Islet of Langerhans (tissue), 1 donor: ENCODE data around the gene NTSR1.

Experiments used
- FAIRE-seq: peaks from one replicate; lab custom pipeline; 2011; peaks lifted over from hg19 to GRCh38; lab: Jason Lieb, UNC

The NTSR1 gene

DNA sequence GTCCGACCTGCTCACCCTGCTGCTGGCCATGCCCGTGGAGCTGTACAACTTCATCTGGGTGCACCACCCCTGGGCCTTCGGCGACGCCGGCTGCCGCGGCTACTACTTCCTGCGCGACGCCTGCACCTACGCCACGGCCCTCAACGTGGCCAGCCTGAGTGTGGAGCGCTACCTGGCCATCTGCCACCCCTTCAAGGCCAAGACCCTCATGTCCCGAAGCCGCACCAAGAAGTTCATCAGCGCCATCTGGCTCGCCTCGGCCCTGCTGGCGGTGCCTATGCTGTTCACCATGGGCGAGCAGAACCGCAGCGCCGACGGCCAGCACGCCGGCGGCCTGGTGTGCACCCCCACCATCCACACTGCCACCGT is 885 bp downstream of the NTSR1 start:
- no peak for FAIRE-seq

GRCh38 chr20:62710221-62710885 is 1.7 kb downstream of the NTSR1 start:
- FAIRE-seq, result no peak

DNA sequence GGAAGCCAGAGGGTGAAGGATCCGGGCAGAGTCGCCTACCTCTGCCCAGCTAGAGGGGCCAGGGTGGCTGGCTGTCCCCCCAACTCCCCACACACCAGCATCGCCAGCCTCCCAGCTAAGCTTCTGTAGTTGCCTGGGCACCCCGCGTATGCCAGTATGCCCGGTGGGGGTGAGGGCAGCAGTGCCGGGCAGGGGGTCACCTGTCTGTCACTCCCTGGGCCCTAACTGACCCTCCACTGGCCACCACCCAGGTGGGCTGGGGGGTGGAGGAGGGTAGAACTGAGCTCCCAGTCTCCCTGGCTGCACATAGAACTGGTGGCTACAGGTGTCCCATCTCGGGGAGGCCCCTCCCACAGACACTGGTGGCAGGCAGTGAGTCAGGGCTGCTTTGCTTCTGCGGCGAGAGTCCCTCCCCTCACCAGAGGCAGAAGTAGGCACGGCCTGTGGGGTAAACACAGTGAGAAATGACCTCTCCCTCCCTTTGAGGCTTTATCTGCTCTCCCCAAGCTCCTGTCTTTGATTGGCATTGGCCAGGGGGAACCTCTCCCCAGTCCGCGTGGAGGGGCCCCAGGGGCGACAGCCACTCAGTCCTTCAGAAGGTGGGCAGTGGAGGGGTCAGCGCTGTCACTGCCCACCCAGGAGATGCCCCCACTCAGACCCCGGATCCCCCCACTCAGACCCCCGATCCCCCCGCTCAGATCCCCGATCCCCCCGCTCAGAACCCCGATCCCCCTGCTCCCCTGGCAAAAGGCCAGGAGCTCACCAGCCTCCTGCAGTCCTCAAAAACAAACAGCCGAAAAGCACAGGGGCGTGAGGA is 2.5 kb downstream of the NTSR1 start:
- no peak for FAIRE-seq

DNA sequence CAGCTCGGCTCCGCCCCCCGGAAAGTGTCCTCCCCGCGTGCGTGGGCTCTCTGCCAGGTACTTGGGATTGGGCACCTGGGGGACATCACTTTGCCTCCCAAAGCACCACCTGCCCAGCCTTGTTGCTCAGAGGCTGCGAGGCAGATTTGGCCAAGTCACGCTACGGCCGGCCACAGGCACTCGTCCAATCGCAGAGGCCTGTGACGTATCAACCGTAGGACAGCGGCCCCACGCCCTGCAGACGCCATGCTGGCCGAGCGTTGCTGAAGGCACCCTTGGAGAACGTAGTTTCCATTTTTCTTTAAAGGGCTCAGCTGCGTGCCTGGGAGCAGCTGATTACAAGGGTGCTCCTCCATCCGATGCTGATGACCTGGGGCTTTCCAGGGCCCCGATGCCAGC is 3.1 kb downstream of the NTSR1 start:
- FAIRE-seq, result no peak

GRCh38 chr20:62712606-62713005 is 4.0 kb downstream of the NTSR1 start:
- no peak for FAIRE-seq

- no peak for FAIRE-seq
These were observed 5.4 kb downstream of the NTSR1 start for GRCh38 chr20:62714006-62714405.

GRCh38 chr20:62714799-62715198 is 6.2 kb downstream of the NTSR1 start:
- no peak for FAIRE-seq

- no peak for FAIRE-seq
These were observed 6.6 kb downstream of the NTSR1 start for GRCh38 chr20:62715201-62715600.

DNA sequence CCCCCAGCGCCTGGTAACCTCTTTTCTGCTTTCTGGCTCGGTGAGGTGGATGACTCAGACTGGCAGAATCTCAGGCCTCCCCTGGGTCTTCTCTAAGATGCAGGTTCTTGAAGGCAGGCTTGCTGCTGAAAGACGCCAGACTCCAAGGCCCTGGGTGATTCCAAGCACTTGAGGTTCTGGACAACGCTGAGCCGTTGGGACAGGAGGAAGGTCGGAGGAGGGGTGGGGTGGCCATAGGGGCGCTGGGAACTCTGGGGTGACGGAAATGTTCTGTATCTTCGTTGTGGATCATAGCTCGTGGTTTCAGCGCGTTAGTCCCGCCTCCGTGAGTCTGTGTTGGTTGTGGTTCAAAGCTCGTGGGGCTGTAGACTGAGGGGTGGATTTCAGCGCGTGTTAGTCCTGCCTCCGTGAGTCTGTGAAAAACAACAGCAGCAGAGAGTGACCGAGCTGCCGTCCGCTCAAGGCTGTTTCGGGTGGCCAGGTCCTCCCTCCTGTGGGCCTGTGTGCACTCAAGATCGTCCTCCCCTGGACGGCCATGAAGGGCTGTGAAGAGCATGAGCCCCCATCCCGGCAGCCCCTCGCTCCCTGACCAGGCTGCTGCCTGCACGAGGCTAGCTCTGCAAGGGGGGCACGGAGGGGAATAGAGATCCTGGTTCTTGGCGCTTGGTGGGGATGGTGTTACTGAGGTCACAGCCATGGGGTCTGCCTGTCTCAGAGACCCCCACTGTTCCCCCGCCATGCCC is 7.7 kb downstream of the NTSR1 start:
- FAIRE-seq, result no peak

DNA sequence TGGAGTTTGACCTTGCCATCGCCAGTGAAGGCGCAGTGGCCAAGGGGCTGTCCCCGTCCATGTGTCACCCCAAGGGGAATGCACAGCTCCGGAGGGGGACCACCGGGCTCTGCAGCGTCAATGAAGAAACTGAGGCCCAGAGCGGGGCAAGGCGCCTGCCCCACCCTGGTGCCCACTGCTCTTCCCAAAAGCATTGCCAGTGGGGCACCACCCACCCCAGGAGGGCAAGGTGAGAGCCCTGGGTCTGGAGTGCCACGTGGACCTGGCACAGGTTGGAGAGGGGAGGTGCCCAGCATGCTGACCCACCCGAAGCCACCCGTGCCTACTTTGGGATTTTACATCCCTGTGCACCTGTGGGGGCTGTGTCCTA is 8.3 kb downstream of the NTSR1 start:
- no peak for FAIRE-seq

- no peak for FAIRE-seq
These were observed 9.3 kb downstream of the NTSR1 start for GRCh38 chr20:62717933-62718332.

DNA sequence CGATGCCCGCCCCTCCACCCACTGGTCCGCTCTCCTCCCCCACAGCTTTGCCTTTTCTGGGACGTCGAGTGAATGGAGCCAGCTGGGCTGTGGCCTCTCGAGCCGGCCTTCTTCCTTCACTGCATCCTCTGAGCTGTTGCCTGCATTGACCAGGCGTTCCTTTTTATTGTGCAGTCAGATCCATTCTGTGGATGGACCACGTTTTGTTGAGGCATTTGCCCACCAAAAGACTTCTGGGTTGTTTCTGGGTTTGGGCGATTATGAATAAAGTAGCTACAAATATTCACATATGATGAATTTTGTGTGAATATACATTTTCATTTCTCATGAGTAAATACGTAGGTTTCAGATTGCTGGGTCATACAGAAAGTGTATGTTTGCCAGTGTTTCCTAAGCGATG is 9.9 kb downstream of the NTSR1 start:
- FAIRE-seq, result no peak

DNA sequence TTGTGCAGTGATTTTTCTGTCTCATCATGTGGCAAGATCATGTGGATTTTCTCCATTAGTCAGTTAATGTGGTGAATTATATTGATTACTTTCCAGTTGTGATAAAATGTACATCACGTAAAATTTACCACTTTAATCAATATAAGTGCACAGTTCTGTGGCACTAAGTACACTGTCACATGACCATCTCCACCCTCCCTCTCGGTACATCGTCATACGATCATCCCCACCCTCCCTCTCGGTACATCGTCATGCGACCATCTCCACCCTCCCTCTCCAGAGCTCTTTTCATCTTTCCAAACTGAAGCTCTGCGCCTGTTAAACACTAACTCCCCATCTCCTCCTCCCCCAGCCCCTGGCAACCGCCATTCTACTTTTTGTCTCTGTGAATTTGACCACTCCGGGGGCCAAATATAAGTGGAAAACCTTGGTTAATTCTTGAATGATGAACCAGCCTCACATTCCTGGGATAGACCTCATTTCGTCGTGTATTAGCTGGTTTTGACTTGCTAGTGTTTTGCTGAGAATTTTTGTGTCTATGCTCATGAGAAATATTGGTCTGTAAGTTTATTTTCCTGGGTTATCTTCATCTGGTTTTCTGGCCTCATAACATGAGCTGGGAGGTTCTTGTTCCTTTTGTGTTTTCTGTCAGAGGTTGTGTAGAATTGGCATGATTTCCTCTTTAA is 10.8 kb downstream of the NTSR1 start:
- FAIRE-seq, result no peak

DNA sequence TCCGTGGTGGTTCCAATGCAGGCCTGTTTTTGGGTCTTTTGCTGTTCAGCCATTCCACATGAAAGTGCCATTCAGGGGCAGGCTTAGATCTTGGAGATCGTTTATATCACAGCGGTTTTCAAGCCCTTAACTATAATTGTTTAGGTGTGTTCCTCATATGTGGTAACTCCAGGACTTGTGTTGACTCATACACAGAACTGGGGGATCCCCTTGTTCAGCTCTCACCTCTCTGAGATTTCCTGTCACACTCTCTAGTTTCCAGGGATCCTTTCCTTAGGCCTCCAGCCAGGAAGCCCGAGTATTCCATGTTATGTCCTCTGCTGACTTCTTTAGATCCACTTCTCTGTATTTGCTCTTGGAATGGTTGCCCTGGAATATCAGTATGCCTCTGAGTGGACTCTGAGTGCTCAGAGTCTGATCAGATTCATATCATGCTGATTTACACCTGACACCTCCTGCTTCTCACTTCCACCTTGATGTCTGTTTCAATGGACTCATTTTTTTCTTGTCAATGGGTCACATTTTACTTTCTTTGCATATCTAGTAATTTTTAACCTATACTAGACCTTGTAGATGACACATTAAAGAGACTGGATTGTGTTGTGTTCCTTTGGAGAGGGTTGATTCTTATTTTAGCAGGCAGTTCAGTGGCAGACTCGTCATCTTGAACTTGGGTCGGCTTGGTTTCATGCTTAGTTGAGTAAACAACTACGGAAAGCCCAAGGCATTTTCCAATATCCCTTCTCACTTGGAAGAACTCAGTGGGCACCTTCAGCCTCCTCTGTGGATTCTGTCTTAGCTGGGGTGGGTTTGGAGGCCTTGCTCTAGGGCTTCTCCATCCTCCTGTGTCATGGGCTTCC is 13.1 kb downstream of the NTSR1 start:
- FAIRE-seq, result no peak

- FAIRE-seq, result no peak
These were observed 14.0 kb downstream of the NTSR1 start for GRCh38 chr20:62722627-62723026.

DNA sequence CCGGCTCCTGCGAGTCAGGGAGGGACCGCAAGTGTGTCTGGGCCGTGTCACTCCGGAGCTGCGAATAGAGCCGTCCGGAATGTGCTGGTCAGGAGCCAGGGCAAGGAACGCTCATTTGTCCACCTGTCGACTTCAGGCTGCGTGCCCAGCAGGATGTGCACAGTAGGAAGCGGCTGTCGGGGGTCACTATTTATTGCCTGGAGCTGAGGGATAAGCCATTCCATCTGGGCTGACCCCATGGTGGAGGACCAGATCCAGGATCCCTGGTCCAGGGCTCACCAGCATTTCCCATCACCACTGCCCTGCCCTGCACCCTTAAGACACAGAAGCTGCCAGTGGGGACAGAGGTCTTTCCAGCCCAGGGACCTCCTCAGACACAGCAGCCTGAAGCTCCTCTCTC is 14.7 kb downstream of the NTSR1 start:
- no peak for FAIRE-seq

- FAIRE-seq, result no peak
These were observed 15.3 kb downstream of the NTSR1 start for GRCh38 chr20:62723768-62724450.

GRCh38 chr20:62724692-62725595 is 16.3 kb downstream of the NTSR1 start:
- FAIRE-seq, result no peak

DNA sequence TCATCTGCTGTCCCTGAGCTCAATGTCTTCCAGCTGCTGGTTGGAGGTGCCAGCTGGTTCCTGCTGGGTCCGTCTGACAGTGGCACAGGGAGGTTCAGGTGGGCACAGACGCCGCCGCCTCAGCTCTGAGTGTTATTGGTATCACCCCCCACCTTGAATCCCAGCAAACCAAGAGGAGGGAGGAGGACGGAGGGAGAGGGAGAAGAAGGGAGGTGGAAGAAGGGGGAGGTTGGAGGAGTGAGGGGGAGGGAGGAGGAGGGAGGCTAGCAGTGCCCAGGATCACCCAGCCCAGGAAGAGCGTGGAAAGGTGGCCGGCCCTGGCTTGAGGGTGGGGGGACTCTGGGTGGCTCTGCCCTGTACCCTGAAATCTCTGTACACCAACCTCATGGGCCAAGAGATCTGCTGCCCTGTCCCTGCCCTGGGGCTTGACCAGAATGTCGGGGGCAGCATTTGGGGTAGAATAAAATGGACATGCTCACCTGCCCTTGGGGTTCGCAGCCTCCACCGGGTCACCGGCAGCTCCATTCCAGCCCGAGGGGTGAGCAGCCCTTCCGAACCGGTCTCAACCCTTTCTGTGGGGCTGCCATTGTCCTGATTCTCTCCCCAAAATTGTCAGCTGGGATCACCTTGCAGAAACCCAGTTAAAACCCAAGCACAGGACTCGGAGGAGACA is 17.1 kb downstream of the NTSR1 start:
- FAIRE-seq, result no peak

GRCh38 chr20:62726276-62726675 is 17.6 kb downstream of the NTSR1 start:
- FAIRE-seq, result no peak
